ENCODE data around the gene CAPZA1. TPM values are rescaled to one million over a fixed set of nuclear protein-coding genes. Genes with fewer than 3 reads are reported as not detected.
A peak's percentile ranks its signal among the peaks of the same experiment; 100 is the strongest.

CAPZA1 gene
- total and polyA plus RNA-seq, 2 donors (not counting 3 experiments of a cell fraction or from before 2014, with no cell fraction given) = 77.1 to 183 TPM

DNA sequence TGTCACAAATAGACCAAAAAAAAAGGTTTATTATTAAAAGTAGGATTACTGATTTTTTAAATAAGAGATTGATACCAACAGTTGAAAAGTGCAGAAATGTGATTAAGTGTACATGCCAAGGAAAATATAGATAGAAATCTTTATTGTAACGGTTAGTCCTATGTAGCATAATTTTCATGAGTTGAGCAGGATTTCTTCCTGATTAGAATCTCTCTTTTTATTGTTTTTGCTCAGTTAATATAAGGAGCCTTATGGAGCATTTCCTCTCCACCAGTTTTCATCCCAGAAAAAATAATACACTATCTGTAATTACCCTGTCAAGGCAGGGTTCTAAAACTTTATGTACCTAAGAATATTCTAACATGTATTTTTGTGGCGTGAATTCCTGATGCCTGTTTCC, 23.4 kb downstream of the CAPZA1 start:
- H3K4me2 ChIP-seq (ENCODE audit: insufficient read depth, low read length) = peak overlapping the region; percentile 44
- H4K20me1 ChIP-seq (replicated peaks; ENCODE audit: control insufficient read depth, extremely low read depth, insufficient read depth, low read length) = peaks cover 9% of the 10 kb centered on the region
- TF ChIP-seq POLR2AphosphoS5 (IDR thresholded peaks at IDR 0.05; ENCODE audit: insufficient read depth, low read depth, low read length) (no peak), FOS (IDR thresholded peaks at IDR 0.05; ENCODE audit: borderline replicate concordance, insufficient read depth, low read length) (no peak), EZH2 (IDR thresholded peaks at IDR 0.05; ENCODE audit: borderline replicate concordance, low read depth, low read length, severe bottlenecking) (no peak), JUN (IDR thresholded peaks at IDR 0.05; ENCODE audit: borderline replicate concordance, insufficient read depth, insufficient read length, low read depth) (no peak), POLR2A (IDR thresholded peaks at IDR 0.05; ENCODE audit: low read depth, low read length) (no peak), MYC (IDR thresholded peaks at IDR 0.05; ENCODE audit: low read depth, low read length) (no peak), GATA2 (IDR thresholded peaks at IDR 0.05; ENCODE audit: insufficient read depth, insufficient read length, low read depth, low read length) (no peak)
- TF ChIP-seq, protein P1, sequence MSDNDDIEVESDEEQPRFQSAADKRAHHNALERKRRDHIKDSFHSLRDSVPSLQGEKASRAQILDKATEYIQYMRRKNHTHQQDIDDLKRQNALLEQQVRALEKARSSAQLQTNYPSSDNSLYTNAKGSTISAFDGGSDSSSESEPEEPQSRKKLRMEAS (IDR thresholded peaks at IDR 0.05; ENCODE audit: insufficient read depth, insufficient read length) = no peak
- TF ChIP-seq, protein P2, sequence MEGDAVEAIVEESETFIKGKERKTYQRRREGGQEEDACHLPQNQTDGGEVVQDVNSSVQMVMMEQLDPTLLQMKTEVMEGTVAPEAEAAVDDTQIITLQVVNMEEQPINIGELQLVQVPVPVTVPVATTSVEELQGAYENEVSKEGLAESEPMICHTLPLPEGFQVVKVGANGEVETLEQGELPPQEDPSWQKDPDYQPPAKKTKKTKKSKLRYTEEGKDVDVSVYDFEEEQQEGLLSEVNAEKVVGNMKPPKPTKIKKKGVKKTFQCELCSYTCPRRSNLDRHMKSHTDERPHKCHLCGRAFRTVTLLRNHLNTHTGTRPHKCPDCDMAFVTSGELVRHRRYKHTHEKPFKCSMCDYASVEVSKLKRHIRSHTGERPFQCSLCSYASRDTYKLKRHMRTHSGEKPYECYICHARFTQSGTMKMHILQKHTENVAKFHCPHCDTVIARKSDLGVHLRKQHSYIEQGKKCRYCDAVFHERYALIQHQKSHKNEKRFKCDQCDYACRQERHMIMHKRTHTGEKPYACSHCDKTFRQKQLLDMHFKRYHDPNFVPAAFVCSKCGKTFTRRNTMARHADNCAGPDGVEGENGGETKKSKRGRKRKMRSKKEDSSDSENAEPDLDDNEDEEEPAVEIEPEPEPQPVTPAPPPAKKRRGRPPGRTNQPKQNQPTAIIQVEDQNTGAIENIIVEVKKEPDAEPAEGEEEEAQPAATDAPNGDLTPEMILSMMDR (IDR thresholded peaks at IDR 0.05; ENCODE audit: extremely low read depth in 1 of 2, insufficient read depth in 1 of 2, low read depth in 1 of 2, low read length in 2 of 2) = no peak
- H3K27me3 ChIP-seq (ENCODE audit: control insufficient read depth in 2 of 2, insufficient read depth in 2 of 2, low read length in 2 of 2) = no peaks in the 10 kb centered on the region
- H3K9me3 ChIP-seq (replicated peaks; ENCODE audit: control insufficient read depth, insufficient read depth, low read length) = no peaks in the 10 kb centered on the region
- H3K4me1 ChIP-seq (ENCODE audit: control insufficient read depth, extremely low read depth, insufficient read depth, low read length) = peaks cover 10% of the 10 kb centered on the region
- dilution Hi-C loops (cut with MboI; ENCODE audit: extremely low pct_ligation_motif_present, low sequenced_read_pairs) = no loop called here
- DNase-seq (ENCODE audit: low read depth, low spot score) (peak; percentile 51), FAIRE-seq (no peak)
- H3K4me3 ChIP-seq (replicated peaks in 1 of 3; ENCODE audit: insufficient read depth in 1 of 3, low read depth in 1 of 3, low read length in 3 of 3) = no peak overlapping the region
- intact Hi-C loops (cut with micrococcal nuclease) = no loop called here
- no peak overlapping the region for H3K9ac ChIP-seq (replicated peaks; ENCODE audit: extremely low read depth, insufficient read depth, low read length)
- H3K79me2 ChIP-seq (ENCODE audit: control insufficient read depth, insufficient read depth, low read length) = peaks cover 86% of the 10 kb centered on the region
- BruUV-seq (replicated peaks) = no TSS peak
- no peaks in the 10 kb centered on the region for H3K9me1 ChIP-seq (replicated peaks; ENCODE audit: control insufficient read depth, extremely low read depth, insufficient read depth, low read length)
- no peak overlapping the region for H3K27ac ChIP-seq (ENCODE audit: insufficient read depth, low read depth, low read length)
- ChIA-PET POLR2A (interaction anchor here (0.6 kb wide), 2 partner anchors 218 to 292 kb away, joined by 3 to 4 read pairs; no protein-coding TSS in a partner anchor), CTCF (interaction anchor here (0.8 to 1.4 kb wide), 6 partner anchors 9 to 273 kb away, joined by 3 to 6 read pairs (median 4); partner anchors contain the start of gene MOV10)
- H2AFZ ChIP-seq (ENCODE audit: low read depth, low read length) = no peak overlapping the region
- H3K36me3 ChIP-seq (ENCODE audit: control insufficient read depth in 2 of 2, extremely low read depth in 1 of 2, insufficient read depth in 2 of 2, low read length in 2 of 2) = peaks cover 0 to 6% of the 10 kb centered on the region in 2 experiments

Measured in endothelial cell of umbilical vein (primary cell).